Adrenal gland (tissue), 5 donors: ENCODE data around the gene PRKRIP1.

Source experiments
- CTCF ChIP-seq, 6 experiments: fragments of 450-650 bp in 4 of 6; fragments of 200-600 bp in 2 of 6; sonication (generic) in 1 of 6; IDR thresholded peaks; 1 replicate in 5 of 6; 2 replicates in 1 of 6; pipeline versions ENCODE4 v1.5.1 to v1.8.0; 2016 to 2021; ENCODE audit warnings: antibody characterized with exemption in 6 of 6, mild to moderate bottlenecking in 2 of 6, moderate library complexity in 1 of 6
- POLR2A ChIP-seq, 2 donors: fragments of 450-650 bp; IDR thresholded peaks; one replicate each; pipeline ENCODE4 v1.6.1; 2017; ENCODE audit warnings: antibody characterized with exemption in 2 of 2, mild to moderate bottlenecking in 2 of 2, moderate library complexity in 1 of 2
- donor health status: DM: no; HTN: no; CAD: no.

DNA sequence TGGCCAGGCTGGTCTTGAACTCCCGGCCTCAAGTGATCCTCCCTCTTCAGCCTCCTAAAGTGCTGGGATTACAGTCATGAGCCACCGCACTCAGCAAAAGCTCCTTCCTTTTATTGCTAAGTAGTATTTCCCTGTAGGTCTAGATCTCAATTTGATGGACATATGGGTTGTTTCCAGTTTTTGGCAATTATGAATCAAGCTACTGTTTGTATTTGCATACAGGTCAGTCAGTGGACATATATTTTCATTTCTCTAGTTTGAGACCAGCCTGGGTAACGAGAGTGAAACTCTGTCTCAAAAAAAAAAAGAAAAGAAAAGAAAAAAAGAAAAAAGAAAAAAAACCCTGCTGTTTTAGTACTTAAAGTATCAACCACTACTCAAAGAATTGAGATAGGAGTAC lies 6.4 kb upstream of the PRKRIP1 start:
- no peak for TF ChIP-seq CTCF (IDR thresholded peaks at IDR 0.05)
- TF ChIP-seq POLR2A (IDR thresholded peaks at IDR 0.05), result no peak
